Measurements from ENCODE around the gene ING3. TPM values are rescaled to one million over a fixed set of nuclear protein-coding genes. Genes with fewer than 3 reads are reported as not detected.
A peak's percentile ranks its signal among the peaks of the same experiment; 100 is the strongest.

The ING3 gene
- total RNA-seq, 1 donor from 2014 or later: 27.4 TPM

DNA sequence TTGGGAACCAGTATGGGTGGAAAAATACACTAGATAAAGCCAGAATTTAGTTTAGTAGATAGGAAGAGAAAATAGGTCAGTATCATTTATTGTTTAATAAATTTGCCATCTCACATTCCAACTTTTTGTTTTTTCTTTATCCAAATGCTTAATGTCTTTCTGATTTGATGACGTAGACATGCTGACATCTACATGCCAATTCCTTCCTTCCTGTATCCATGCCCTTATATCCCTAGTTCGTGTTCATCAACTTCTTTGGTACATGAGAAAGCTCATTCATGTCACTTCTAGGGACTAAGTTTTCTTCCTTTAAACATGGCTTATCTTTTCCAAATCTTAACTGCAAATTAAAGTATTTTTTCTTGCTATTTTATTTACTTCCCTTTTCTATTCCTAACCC, 30.5 kb upstream of the ING3 start:
- no peak for DNase-seq (ENCODE audit: low spot score, unreplicated experiment)
- no peaks in the 10 kb centered on the region for H3K4me1 Mint-ChIP-seq (ENCODE audit: low read depth)
- H3K9me3 Mint-ChIP-seq (ENCODE audit: low read depth): no peaks in the 10 kb centered on the region
- H3K4me3 Mint-ChIP-seq (ENCODE audit: low read depth): no peak overlapping the region
- H3K36me3 Mint-ChIP-seq (ENCODE audit: insufficient read depth): no peaks in the 10 kb centered on the region
- H3K27me3 Mint-ChIP-seq: no peaks in the 10 kb centered on the region
- TF ChIP-seq, protein P1, sequence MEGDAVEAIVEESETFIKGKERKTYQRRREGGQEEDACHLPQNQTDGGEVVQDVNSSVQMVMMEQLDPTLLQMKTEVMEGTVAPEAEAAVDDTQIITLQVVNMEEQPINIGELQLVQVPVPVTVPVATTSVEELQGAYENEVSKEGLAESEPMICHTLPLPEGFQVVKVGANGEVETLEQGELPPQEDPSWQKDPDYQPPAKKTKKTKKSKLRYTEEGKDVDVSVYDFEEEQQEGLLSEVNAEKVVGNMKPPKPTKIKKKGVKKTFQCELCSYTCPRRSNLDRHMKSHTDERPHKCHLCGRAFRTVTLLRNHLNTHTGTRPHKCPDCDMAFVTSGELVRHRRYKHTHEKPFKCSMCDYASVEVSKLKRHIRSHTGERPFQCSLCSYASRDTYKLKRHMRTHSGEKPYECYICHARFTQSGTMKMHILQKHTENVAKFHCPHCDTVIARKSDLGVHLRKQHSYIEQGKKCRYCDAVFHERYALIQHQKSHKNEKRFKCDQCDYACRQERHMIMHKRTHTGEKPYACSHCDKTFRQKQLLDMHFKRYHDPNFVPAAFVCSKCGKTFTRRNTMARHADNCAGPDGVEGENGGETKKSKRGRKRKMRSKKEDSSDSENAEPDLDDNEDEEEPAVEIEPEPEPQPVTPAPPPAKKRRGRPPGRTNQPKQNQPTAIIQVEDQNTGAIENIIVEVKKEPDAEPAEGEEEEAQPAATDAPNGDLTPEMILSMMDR (IDR thresholded peaks at IDR 0.05; ENCODE audit: unreplicated experiment): no peak
- peak overlapping the region; percentile 8 for H3K27ac Mint-ChIP-seq

DNA sequence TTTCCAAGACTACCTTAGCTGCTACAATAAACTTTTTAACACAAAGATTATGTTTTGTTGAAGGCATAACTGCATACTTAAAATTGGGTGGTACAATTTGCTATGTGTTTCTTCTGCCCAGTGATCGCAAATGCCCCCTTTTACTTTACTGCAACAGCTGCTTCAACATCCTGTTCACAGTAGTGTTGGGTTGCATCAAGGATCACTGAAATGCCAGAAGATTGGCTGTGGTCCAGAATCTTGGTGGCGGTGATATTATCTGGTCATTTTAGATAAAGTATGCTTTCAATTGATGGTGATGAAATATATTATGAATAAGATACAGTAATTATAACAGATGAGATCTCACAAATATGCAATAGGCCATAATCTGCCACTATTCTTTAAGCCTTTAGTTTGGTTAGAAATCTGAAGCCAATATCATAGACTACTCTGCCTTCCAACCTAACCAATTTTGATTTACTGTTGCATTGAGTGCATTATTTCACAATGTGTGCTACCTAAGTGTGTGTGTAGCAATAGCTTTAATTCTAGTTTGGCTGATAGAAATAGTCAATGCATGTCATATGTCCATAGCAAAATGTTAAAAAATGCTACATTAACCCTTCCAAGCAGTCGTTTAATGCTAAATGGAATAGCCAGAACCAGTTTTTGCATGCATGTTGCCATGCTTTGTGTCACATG, 29.8 kb upstream of the ING3 start:
- TF ChIP-seq, protein P1 (IDR thresholded peaks at IDR 0.05; ENCODE audit: unreplicated experiment): no peak
- H3K27me3 Mint-ChIP-seq: no peaks in the 10 kb centered on the region
- no peak overlapping the region for H3K27ac Mint-ChIP-seq
- H3K9me3 Mint-ChIP-seq (ENCODE audit: low read depth): no peaks in the 10 kb centered on the region
- no peaks in the 10 kb centered on the region for H3K36me3 Mint-ChIP-seq (ENCODE audit: insufficient read depth)
- no peak overlapping the region for H3K4me3 Mint-ChIP-seq (ENCODE audit: low read depth)
- no peak for DNase-seq (ENCODE audit: low spot score, unreplicated experiment)
- no peaks in the 10 kb centered on the region for H3K4me1 Mint-ChIP-seq (ENCODE audit: low read depth)

- Mint-ChIP-seq H3K27ac (no peak overlapping the region), H3K27me3 (no peaks in the 10 kb centered on the region), H3K36me3 (ENCODE audit: insufficient read depth) (no peaks in the 10 kb centered on the region), H3K4me3 (ENCODE audit: low read depth) (no peak overlapping the region), H3K9me3 (ENCODE audit: low read depth) (no peaks in the 10 kb centered on the region), H3K4me1 (ENCODE audit: low read depth) (no peaks in the 10 kb centered on the region)
- DNase-seq (ENCODE audit: low spot score, unreplicated experiment): no peak
- TF ChIP-seq, protein P1 (IDR thresholded peaks at IDR 0.05; ENCODE audit: unreplicated experiment): no peak
Observed at GRCh38 chr7:120924837-120925236, 25.7 kb upstream of the ING3 start.

DNA sequence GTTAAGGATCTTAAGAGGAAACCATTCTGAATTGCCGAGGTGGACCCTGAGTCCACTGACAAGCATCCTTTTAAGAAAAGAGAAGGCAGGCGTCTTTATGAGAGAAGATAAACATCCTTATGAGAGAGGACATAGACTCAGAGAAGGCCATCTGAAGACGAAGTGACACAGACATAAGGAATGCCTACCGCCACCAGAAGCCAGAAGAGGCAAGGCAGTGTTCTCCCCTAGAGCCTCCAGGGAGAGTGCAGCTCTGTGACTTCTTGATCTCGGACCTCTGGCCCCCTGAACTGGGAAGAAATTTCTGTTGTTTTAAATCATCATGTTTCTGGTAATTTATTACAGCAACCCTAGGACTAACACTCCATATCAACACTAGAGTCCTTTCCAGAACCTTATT, 25.2 kb upstream of the ING3 start:
- Mint-ChIP-seq H3K4me1 (ENCODE audit: low read depth) (no peaks in the 10 kb centered on the region), H3K27ac (no peak overlapping the region), H3K36me3 (ENCODE audit: insufficient read depth) (no peaks in the 10 kb centered on the region), H3K9me3 (ENCODE audit: low read depth) (no peaks in the 10 kb centered on the region), H3K27me3 (no peaks in the 10 kb centered on the region), H3K4me3 (ENCODE audit: low read depth) (no peak overlapping the region)
- DNase-seq (ENCODE audit: low spot score, unreplicated experiment): no peak
- TF ChIP-seq, protein P1 (IDR thresholded peaks at IDR 0.05; ENCODE audit: unreplicated experiment): no peak

- Mint-ChIP-seq H3K9me3 (ENCODE audit: low read depth) (no peaks in the 10 kb centered on the region), H3K27ac (no peak overlapping the region), H3K4me1 (ENCODE audit: low read depth) (no peaks in the 10 kb centered on the region), H3K27me3 (no peaks in the 10 kb centered on the region), H3K4me3 (ENCODE audit: low read depth) (no peak overlapping the region), H3K36me3 (ENCODE audit: insufficient read depth) (no peaks in the 10 kb centered on the region)
- TF ChIP-seq, protein P1 (IDR thresholded peaks at IDR 0.05; ENCODE audit: unreplicated experiment): no peak
- no peak for DNase-seq (ENCODE audit: low spot score, unreplicated experiment)
Observed at GRCh38 chr7:120926943-120927346, 23.6 kb upstream of the ING3 start.

Data from progenitor cell of endocrine pancreas (in vitro differentiated cells).